ENCODE data around the gene LYZL4.
A peak's percentile ranks its signal among the peaks of the same experiment; 100 is the strongest.

The LYZL4 gene

DNA sequence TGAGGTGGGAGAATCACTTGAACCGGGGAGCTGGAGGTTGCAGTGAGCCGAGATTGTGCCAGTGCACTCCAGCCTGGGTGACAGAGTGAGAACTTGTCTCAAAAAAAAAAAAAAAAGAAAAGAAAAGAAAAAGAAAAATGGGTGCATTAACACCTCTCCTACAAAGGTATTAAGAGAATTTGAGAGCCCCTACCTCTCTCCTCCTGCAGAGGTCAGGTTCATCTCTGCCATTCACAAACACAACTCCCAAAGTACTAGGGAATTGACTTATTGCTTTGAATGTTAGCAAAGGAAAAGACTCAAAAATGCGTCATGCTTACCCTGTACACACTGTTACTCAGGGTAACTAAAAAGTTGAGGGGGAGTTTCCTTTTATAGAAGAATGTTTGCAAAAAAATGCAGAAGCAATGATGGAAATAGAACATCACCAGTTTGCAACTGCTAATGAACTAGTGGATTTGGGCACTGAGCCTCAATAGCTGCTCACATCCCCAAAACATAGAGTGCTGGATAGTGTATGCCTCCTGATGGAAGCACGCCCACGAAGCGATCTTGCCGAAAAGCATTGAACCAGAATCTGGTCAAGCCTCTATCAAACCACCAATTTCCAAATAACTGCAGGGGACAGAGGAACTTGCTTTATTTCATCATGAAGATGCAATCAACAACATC, 15.5 kb upstream of the LYZL4 start:
- DNase-seq: peak in 2 of 4 experiments; percentile 25 to 34

DNA sequence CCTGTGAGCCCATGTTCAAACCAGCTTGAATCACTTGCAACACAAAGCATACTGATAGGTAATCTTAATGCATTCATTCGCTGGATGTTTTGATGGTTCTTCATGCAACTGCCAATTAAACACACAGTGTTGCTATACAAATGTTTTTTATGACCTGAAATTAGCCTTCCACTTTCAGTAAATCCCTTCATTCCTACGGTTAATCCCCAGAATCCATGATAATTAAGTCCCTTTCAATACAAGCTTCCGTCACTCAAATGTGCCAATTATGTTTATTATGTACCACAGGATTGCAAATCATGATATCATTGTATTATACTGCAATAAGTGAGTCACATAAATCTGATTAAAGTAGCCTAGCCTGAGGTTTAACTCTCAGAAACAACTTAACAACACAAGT, 14.5 kb upstream of the LYZL4 start:
- no peak for DNase-seq

DNA sequence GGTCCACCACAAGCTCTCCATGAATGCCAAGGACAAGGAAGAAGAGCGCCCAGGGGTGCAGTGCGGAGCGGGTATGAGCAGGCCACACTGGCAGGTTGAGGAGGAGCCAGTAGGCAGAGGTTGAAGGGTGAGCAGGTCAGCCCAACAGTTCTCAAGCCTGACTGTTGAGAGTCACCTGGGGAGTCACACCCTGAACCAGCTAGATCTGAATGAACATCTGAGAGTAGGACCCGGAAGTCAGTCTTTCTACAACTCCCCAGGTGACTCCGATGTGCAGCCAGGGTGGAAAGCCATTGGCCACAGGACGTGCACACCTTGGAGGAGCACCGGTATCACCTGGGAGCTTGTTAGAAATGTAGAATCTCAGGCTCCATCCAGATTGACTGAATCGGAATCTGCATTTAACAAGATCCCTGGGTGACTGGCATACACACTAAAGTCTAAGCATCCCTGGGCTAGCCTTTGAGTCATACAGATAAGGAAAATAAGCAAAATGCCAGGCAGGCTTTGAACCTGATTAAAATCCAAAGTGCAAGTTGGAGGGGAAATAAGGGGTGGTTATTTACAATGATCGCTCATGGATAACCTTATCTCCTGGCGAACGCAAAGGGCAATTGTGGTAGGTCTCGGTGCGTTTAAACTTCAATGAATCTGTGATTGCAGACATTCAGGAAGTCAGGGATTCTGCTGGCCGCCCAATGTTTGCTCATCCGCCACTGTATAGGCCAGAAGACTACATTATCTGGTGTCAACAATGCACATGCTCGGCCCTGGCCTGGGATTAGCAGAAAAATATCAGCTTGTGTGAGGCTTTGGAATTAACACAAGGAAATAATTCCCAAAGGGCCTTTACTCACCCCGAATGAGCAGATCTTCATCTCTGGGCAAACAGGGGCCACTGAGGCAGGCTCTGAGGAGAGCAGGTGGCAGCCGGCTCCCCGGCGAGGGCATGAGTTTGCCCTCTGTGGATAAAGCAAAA, 11.7 kb upstream of the LYZL4 start:
- DNase-seq: no peak

DNA sequence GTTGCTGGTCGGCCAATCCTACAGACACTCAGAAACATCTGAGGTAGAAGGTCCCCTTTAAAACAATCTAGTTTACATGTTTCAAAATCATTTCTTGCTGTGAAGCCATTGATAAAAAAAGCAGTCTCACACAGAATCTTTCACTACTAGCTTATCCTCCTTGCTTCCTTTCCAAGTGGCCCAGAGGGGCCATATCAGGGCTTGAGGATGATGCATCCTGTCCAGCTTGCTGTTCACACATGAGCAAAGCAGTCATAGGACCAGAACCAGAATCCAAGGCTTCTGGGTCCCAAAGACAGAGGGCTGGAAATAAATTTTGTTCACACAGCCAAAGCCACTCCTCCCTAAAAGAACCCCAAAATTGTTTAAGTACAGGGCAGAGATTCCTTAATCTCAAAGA, 9.2 kb upstream of the LYZL4 start:
- DNase-seq: no peak

DNA sequence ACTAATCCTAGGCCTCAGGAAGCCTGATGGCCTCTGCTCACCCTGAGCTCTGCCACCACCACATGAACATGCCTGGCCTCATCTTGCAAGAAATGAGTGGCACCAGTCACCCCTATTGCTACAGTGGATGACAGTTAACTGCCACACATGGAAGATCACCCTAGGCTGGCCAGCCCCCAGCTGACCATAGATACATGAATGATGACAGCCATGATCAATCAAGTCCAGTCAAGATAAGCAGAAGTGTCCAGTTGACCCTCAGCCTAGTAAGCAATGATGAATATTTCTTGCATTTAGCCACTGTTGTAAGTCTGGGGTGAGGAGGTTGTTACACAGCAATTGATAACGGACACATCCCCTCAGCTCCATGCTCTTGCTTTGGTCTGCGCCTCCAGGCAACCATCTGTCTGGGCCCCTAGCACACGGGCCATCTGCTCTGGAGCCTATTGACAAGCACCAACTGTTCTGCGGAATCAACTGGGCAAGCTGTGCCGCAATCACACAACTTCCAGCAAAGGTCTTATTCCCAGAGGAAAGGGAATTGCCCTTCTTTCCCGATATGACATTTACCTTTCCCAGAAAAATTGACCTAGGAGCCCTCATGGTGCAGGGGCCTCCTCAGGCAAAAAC, 2.2 kb upstream of the LYZL4 start:
- no peak for DNase-seq

DNA sequence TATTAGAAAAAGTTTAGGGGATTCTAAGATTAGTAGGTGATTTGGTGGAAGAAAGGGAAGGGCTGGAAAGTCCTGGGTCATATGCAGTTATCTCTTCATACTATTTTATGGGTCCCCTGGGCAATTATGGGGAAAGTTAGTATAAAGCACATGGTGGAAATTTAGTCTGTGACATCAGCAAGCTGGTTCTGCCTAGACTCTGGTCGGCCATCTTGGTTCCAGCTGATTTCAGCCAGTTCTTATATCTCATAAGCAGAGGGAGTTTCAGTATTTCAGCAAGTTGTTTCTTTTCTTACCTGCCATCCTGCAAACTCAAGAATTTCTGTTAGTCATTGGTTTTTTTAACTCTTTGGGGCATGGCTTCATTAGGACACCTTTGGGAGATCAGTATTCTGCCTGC, 1.0 kb upstream of the LYZL4 start:
- no peak for DNase-seq

DNA sequence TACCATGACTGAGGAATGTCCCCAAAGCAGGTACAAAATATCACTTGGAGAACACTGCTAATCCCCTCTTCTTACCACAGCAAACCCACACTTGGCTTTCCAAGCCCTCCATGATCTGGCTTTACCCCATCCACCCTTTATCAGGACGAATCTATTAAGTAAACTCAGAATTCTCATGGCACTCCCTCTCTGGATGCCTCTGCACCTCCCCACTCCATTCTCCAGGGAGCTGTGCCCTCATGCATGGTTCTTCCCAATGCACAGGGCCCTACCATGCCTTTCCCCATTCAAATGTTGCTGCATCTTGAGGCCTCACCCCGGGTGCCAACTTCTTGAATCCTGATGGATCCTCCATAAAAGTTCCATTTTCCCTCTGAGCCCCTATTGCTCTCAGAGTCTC, 2.3 kb downstream of the LYZL4 start:
- DNase-seq: no peak

DNA sequence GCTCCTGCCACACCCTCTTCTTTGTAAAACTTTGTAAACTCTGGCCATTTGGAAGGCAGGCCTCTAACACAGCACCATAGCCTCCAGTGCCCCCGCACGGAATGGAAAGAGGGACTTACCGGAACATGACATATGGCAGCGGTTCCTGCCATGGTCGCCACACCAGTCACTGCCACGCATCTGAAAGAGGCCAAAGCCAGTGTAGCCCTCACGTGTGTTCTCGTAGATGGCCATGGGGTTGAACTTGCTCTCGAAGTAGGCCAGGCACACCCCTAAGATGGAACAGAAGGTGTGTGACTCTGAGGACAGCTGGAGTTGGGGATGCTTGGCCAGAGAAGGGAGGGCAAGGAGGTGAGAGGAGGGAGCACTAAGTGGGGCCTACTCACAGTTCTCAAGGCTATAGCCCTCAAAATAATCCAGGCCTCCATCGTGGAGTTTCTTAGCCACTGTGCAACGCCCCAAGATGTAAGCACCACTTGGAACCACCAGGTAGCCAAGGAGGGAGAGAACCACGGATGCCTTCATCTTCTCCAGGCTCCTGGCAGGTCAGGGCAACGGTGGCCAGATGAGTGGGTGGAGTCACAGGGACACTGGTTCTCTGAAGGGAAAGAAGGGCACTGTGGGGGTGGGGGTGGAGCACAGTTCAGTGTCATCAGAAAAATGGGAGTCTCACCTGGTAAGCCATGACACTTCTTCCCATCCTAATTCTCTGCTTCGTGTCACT, 3.5 kb downstream of the LYZL4 start:
- no peak for DNase-seq

DNA sequence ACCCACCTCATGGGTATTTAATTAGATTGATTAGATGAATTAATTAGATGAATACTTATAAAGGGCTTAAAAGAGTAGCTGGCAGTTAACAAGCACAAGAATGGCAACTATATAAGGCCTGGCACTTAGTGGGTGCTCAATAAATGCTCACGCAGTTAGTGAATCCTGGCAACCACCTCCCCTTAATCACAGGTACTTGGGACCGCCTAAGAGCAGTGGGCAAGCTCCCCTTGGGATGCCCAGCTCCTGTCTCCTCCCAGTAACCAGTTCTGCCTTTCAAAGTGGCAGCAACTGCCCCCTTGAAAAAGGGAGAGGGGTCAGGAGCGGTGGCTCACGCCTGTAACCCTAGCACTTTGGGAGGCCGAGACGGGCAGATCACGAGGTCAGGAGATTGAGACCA, 4.6 kb downstream of the LYZL4 start:
- no peak for DNase-seq

DNA sequence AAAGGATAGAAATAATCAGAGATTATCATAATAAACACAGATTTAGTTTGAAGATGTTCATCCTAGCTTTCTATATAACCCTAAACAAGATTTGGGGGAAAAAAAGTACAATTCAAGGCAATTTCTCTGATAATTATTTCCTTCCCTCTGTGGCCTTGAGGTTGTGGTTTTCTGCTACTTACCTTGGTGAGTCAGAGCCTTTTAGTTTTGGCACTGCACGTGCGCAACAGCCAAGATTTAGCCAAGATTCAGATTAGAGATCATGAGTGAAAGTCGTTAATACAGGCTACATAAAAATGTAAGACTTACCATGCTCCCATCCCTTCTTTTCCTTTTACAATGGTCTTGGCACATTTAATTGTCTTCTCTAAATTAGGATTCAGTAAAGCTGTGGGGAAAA, 6.7 kb downstream of the LYZL4 start:
- DNase-seq: no peak

DNA sequence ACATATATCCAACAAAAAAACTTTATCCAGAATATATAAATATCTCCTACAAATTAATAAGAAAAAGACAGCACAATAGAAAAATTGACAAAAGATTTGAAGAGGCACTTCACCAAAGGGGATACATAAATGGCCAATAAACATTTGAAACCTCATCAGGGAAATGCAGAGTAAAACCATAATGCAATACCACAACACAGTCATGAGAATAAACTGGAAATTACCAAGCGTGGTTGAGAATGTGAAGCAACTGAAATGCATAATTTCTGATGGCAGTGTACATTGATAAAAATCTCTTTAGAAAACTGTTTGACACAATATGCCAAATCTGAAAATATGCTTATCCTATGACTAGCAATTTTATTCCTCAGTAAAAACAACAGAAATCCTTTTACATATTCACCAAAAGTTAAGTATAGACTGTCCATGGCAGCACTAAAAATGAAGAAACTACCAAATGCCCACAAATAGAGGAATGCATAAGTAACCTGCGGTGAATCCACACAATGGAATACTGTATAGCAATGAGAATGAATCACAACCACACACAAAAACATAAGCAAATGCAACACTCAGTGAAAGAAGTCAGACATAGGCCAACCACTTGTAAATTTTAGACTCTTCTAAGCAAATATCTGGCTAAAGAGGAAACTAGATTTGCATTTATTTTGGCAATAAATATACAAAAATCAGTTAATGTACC, 7.9 kb downstream of the LYZL4 start:
- DNase-seq: no peak

DNA sequence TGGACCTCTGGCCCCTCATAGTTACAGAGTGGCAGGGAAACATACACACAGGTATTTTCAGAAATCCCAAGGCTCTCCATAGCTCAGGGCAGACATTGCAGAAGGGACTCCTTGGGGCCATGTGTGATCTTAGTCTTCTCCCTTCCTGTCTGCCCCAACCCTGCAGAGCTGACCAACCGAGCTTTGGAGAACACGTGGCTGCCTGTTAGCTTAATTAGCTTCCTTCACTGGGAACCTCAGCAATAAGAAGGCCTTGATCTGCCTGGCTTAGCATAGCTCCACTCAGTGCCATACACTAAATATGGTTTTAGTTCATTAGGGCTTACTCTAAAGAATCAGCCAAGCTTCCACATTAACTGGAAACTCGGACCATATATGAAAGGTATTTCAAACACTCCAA, 12.3 kb downstream of the LYZL4 start:
- DNase-seq: no peak

DNA sequence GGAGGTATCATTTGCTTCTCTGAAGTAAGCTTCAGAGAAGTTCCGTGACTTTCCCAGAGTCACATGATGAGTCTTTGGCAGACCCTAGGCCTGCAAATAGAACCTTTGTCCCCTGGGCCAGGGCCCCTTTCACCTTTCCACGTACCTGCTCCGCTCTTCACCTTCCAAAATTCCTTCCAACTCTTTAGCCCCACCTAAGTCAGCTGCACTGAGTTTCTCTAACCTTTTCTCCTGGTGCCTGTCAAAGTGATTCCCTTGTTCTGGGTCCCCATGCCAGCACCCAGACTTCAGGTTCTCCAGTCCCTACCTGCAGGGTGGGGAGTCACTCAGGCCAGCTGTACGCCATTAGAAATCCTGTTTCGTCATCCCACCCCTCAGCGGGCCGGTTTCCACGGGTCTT, 12.8 kb downstream of the LYZL4 start:
- no peak for DNase-seq

DNA sequence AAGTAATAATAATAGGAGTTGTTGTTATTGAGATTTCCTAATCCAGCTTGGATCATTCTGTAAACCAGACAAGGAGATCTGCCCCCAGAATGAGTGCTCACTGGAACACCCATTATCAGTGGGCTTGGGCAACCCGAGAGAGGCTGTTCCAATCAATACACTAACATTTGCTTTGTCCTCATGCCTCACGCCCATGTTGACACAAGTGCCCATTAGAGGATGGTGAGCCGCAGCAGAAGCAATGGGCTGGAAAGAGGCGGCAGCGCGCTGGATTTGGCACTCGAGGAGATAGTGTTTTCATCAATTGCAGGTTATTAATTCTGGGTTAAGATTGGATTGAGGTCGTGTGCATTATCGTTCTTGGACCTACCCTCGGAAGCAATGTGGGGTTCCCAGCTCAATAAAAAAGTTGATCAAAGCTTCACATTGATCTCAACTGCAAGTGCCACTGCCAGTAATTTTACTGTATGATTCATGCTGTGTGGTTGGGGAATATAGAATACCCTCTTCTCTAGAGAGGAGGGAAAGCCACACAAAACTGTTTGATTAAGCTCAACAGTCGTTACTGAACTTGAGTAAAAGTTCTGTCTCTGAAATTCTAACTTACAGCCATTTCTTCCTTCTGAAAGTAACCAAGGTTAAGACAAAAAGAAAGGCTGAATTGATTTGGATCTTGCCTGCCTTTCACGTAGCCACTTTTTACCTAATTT, 15.7 kb downstream of the LYZL4 start:
- DNase-seq: no peak

DNA sequence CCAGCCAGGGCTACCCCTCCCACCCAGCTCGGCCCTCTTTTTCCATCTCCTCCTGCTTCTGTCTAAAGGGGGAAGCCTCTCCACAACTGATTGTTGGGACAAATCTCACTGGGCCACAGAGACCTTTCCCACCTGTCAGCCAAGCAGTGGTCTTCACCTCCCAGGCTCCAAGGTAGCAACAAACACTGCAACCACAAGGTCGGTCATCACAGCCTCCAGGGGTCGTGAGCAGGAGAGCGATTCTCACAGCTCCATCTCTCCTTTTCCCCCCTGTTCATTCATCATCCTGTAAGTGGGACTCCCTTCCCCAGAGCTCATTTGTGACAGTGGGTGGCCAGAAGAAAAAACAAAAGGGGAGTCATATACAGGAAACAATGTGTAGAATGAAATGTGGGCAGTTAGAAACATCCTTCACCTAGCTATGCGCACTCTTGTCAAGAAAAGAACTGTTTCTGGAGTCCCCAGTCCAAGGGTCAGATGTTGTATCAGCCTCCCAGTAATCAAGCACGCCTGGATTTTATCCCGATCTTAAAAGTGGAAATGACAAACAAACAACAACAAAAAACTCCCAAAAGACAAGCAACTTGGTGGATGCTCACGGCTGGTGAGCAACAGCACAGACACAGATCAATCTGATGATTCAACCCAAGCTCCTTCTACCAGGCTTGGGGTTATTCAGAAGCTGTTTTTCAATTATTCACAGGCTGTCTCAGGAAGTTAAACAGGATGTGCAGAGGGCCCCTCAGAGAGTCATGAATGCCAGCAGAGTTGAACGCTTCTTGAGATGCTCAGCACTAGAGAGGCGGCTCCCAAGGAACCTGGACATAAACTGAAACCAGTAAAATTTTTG, 22.4 kb downstream of the LYZL4 start:
- no peak for DNase-seq

DNA sequence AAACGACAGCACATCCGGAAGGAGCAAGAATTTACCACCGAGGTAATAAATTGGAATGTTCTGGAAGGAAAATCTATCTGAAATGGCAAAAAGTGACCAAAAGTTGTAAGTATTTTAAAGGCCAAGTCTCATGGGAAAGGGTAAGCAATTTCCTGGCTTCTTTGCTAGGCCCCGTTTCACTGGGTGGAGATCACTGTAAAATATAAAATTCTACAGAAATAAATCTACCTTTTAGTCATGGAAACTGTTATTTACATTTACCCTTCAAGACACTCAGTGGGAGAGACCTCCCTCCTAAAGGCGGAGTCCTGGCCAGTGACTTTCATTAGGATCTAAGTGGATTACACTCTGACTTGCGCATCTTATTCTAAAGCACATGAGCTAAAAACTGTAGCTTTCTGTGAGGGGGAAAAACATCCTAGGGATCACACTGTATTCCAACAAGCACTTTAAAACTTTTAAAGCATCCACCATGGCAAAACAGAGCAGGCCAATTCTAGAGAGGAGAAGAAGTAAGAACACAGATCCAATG, 28.8 kb downstream of the LYZL4 start:
- no peak for DNase-seq

DNA sequence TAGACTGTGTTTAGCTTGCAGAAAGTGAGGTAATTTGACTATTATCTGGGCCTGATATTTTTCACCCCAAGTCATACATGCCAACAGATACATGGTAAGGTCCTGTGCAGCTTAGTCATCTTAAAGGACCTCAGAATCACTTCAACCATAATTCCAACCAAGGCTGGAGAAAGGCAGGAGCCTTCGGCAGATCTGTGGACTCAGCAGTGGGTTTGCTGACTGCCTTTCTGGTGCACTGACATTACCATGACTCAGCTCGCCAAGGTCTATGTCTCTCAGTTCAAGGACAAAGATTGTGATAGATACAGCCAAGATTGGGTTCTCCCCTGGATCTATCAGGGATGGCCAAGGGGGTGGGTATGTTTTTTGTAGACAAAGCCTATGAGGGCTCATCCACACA, 32.7 kb downstream of the LYZL4 start:
- no peak for DNase-seq

DNA sequence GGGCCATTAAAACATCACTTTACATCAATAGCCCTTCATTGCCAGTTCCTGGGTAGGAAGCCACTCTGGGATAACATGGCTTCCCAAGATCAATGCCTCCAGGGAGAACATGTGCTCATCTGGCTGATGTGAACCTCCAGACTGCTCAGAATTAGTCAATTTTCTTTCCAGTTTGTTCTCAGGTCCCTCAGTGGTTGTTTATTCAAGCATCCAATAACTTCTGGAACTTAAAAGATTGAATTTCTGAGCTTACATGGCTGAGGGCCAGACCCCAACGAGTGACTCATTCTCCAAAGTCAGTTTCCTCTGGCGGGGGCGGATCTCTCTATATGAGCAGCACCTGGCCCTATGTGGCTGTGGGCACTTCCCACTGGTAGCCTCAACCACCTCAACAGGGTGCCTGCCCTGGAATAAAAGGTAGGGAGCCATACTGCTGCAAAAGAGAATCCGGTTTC, 34.0 kb downstream of the LYZL4 start:
- peak in 3 of 4 experiments; percentile 23 to 43 (median 30) for DNase-seq

DNA sequence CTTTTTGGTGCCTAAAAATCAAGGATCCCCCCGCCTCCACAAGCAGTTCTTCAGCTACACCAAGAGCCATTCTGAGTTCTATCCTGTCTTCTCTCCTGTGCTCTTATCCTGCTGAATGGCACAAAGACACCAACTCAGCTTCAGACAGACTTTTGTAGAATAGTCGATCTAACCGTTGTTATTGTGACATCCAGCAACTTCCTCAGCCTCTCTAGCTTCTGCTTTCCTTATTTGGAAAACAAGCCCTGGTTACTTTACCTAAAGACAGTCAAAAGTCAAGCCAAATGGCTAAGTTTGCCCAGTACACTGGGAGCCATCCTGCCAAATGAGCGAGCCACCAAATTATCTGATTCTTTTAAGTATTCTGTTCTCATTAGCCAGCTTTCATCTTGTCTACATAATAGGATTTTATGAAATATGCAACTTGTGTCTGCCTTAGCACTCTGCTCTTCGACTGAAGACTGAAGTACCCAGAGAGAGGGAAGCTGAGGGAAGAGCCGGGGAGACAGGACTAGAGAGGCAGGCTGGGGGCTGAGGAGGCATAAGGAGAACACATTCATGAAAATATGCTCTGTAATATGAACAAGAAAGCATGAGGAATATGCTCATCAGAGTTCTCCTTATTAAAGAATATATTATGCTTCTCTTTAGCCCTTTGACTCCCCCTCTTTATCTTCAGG, 35.1 kb downstream of the LYZL4 start:
- peak; percentile 60 to 81 (median 68) for DNase-seq

DNA sequence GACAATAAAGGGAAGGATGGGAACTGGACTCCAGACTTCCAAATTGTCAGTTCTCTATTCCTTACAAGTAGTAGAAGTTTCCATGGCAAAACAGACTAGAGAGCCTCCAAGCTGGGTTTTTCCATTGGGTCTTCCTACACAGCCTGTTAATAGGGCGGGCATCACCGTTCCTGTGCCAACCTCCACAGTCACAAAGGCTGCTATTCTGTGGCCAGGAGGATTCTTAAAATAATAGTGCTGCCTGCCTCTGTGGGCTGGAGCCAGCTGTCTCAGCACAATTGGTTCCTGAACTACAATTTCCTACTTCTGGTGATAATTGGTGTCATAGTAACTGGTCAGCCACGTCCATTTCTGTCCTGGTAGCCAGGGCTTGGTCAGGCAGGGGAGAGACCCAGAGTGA, 38.6 kb downstream of the LYZL4 start:
- peak; percentile 8 to 43 (median 26) for DNase-seq

Measured in suppressor macrophage (primary cell).